Immature natural killer cell (primary cell): ENCODE data around the gene EDN2. TPM values are rescaled to one million over a fixed set of nuclear protein-coding genes. Genes with fewer than 3 reads are reported as not detected.

ENCODE experiments used
- DNase-seq, 3 donors: peaks; one replicate each; pipeline ENCODE4 v3.0.0; 2022; ENCODE audit warnings: mixed read lengths in 1 of 3
- H3K27ac Mint-ChIP-seq, 6 donors: one replicate each; pipeline ENCODE4 v1.8.0; 2020; ENCODE audit warnings: mixed read lengths in 6 of 6, mild to moderate bottlenecking in 5 of 6, inconsistent platforms in 4 of 6, moderate library complexity in 3 of 6
- H3K27me3 Mint-ChIP-seq, 3 donors: one replicate each; pipeline ENCODE4 v1.8.0; 2020 to 2021; ENCODE audit warnings: low read depth in 3 of 3, mild to moderate bottlenecking in 3 of 3, mixed read lengths in 3 of 3, moderate library complexity in 3 of 3, inconsistent platforms in 1 of 3
- H3K36me3 Mint-ChIP-seq, 3 donors: one replicate each; pipeline ENCODE4 v1.8.0; 2020; ENCODE audit warnings: mixed read lengths in 3 of 3, inconsistent platforms in 2 of 3, mild to moderate bottlenecking in 2 of 3
- H3K4me1 Mint-ChIP-seq, 2 donors: one replicate each; pipeline ENCODE4 v1.8.0; 2020; ENCODE audit warnings: inconsistent platforms in 2 of 2, mild to moderate bottlenecking in 2 of 2, mixed read lengths in 2 of 2, moderate library complexity in 1 of 2
- H3K4me3 Mint-ChIP-seq, 5 donors: one replicate each; pipeline ENCODE4 v1.8.0; 2020; ENCODE audit warnings: mild to moderate bottlenecking in 5 of 5, mixed read lengths in 5 of 5, inconsistent platforms in 3 of 5, moderate library complexity in 3 of 5
- H3K9me3 Mint-ChIP-seq, 6 donors: one replicate each; pipeline ENCODE4 v1.8.0; 2020; ENCODE audit warnings: mild to moderate bottlenecking in 6 of 6, mixed read lengths in 6 of 6, inconsistent platforms in 4 of 6, moderate library complexity in 3 of 6
- polyA plus RNA-seq, 3 donors: library from polyadenylated mRNA; unstranded; fragments of 300-500 nt; fragmentation: Illumina TruSeq; gene quantifications; one replicate each; pipeline ENCODE4 v1.2.3, GENCODE V29; 2021

The EDN2 gene
- polyA plus RNA-seq, 3 donors from 2014 or later = not detected

- Mint-ChIP-seq H3K36me3 (no peaks in the 10 kb centered on the region), H3K4me3 (no peak overlapping the region), H3K27me3 (peaks cover 0 to 4% (median 3%) of the 10 kb centered on the region in 3 donors), H3K9me3 (peaks cover 0 to 8% (median 3%) of the 10 kb centered on the region in 6 donors), H3K27ac (no peak overlapping the region), H3K4me1 (no peaks in the 10 kb centered on the region)
- DNase-seq = no peak
Measured at GRCh38 chr1:41448821-41449220, 35.7 kb downstream of the EDN2 start.

DNA sequence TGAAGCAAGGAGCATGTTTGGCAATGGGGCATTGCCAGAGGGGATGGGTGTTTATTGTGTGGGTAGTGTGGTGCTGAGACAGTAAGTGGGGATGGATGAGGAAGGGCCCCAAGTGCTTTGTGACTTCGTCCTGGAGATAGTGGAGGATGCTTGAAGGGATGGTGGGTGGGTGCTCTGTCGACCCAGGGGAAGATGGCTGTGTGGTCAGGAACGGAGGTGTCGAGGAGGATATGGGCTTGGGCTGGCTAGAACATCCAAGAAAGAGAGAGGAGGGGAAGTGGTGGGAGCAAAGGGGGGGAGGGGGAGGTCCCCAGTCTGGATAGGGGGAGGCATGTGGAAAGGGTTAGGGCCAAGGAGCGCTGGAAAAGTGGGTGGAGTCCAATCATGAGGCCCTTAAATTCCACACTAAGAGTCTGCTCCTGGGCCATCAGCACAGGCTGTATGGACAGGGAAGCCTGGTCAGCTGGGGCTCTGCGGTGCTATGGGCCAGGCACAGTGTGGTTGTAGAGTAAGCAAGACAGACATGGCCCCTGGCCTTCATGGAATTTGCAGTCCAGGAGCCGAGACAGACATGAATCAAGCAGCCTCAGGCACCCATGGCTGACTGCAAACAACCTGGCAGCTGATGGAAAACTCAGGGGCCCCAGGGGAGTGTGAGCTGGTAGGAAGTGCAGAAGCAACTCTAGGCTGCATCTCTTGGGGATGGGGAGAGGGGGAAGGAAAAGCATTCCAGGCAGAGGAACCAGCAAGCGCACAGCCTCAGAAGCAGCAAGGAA is 36.3 kb downstream of the EDN2 start:
- H3K36me3 Mint-ChIP-seq = no peaks in the 10 kb centered on the region
- DNase-seq = no peak
- peaks cover 0 to 8% (median 3%) of the 10 kb centered on the region in 6 donors for H3K9me3 Mint-ChIP-seq
- no peaks in the 10 kb centered on the region for H3K4me1 Mint-ChIP-seq
- H3K4me3 Mint-ChIP-seq = no peak overlapping the region
- no peak overlapping the region for H3K27ac Mint-ChIP-seq
- peaks cover 0 to 5% (median 4%) of the 10 kb centered on the region in 3 donors for H3K27me3 Mint-ChIP-seq

GRCh38 chr1:41446851-41447610 is 37.5 kb downstream of the EDN2 start:
- Mint-ChIP-seq H3K4me3 (no peak overlapping the region), H3K9me3 (peaks cover 0 to 8% (median 3%) of the 10 kb centered on the region in 6 donors), H3K27ac (no peak overlapping the region), H3K4me1 (no peaks in the 10 kb centered on the region), H3K36me3 (no peaks in the 10 kb centered on the region), H3K27me3 (peaks cover 0 to 5% (median 4%) of the 10 kb centered on the region in 3 donors)
- no peak for DNase-seq

DNA sequence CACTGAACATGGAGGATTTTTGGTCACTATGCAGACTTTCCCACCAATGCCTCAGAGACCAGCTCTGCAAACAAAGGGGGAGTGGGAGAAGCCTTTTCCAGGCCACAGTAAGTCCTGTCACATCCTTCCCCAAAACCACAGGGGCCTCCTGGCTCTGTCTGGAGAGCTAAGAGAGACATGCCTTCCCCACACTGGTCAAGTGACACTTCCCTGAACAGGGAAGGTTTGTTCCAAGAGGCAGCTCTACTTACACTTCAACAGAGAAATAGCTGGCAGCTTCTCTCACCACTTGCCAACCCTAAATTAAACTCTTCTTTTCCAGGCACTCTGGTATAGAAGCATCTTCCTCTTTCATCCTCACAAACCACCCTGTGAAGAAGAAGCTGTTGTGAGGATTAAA is 39.7 kb downstream of the EDN2 start:
- H3K4me1 Mint-ChIP-seq = no peaks in the 10 kb centered on the region
- peaks cover 0 to 8% (median 3%) of the 10 kb centered on the region in 6 donors for H3K9me3 Mint-ChIP-seq
- H3K4me3 Mint-ChIP-seq = no peak overlapping the region
- H3K36me3 Mint-ChIP-seq = no peaks in the 10 kb centered on the region
- H3K27me3 Mint-ChIP-seq = peaks cover 0 to 6% (median under 1%) of the 10 kb centered on the region in 3 donors
- no peak for DNase-seq
- H3K27ac Mint-ChIP-seq = no peak overlapping the region

DNA sequence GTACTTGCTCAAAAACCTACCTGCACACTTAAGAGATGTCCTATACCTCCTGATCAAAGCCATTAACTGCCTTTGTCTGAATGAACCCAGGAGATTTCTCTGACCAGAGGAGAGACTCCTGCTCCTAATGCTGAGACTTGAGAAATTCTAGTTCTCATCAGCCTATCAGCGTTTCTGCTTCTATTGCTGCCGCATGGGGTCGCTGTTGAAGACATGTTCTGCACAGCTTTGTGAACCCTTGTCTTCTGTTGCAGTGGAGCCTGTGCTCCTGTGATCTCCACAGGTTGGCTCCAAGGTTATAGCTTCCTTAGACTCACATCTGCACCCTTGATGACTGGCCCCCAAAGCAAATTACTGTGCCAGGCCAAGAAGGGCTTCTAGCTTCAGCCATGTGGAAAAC is 40.2 kb downstream of the EDN2 start:
- no peaks in the 10 kb centered on the region for H3K4me1 Mint-ChIP-seq
- no peak overlapping the region for H3K4me3 Mint-ChIP-seq
- peaks cover 0 to 8% (median 3%) of the 10 kb centered on the region in 6 donors for H3K9me3 Mint-ChIP-seq
- H3K36me3 Mint-ChIP-seq = no peaks in the 10 kb centered on the region
- peaks cover 0 to 6% (median 0%) of the 10 kb centered on the region in 3 donors for H3K27me3 Mint-ChIP-seq
- no peak for DNase-seq
- H3K27ac Mint-ChIP-seq = no peak overlapping the region

- Mint-ChIP-seq H3K4me3 (no peak overlapping the region), H3K4me1 (no peaks in the 10 kb centered on the region), H3K36me3 (no peaks in the 10 kb centered on the region), H3K9me3 (peaks cover 0 to 8% (median 3%) of the 10 kb centered on the region in 6 donors), H3K27ac (no peak overlapping the region), H3K27me3 (peaks cover 0 to 6% (median 1%) of the 10 kb centered on the region in 3 donors)
- no peak for DNase-seq
Measured at GRCh38 chr1:41442697-41443251, 41.7 kb downstream of the EDN2 start.

GRCh38 chr1:41440321-41441085 is 44.0 kb downstream of the EDN2 start:
- Mint-ChIP-seq H3K9me3 (peaks cover 0 to 8% (median 3%) of the 10 kb centered on the region in 6 donors), H3K27me3 (peaks cover 0 to 6% (median 4%) of the 10 kb centered on the region in 3 donors), H3K4me3 (no peak overlapping the region), H3K4me1 (no peaks in the 10 kb centered on the region), H3K27ac (no peak overlapping the region), H3K36me3 (no peaks in the 10 kb centered on the region)
- no peak for DNase-seq

- H3K4me3 Mint-ChIP-seq = no peak overlapping the region
- H3K27ac Mint-ChIP-seq = no peak overlapping the region
Measured at GRCh38 chr1:41439234-41439633, 45.2 kb downstream of the EDN2 start.

GRCh38 chr1:41438711-41439110 is 45.8 kb downstream of the EDN2 start:
- no peak for DNase-seq
- no peaks in the 10 kb centered on the region for H3K9me3 Mint-ChIP-seq
- no peaks in the 10 kb centered on the region for H3K36me3 Mint-ChIP-seq
- H3K27me3 Mint-ChIP-seq = peaks cover 4 to 9% (median 8%) of the 10 kb centered on the region in 3 donors
- H3K27ac Mint-ChIP-seq = no peak overlapping the region
- H3K4me3 Mint-ChIP-seq = no peak overlapping the region
- H3K4me1 Mint-ChIP-seq = no peaks in the 10 kb centered on the region

More at GRCh38 chr1:41439234-41439633, 45.2 kb downstream of the EDN2 start:
- no peaks in the 10 kb centered on the region for H3K36me3 Mint-ChIP-seq
- no peaks in the 10 kb centered on the region for H3K4me1 Mint-ChIP-seq
- H3K27me3 Mint-ChIP-seq = peaks cover 4 to 9% (median 6%) of the 10 kb centered on the region in 3 donors
- no peak for DNase-seq
- H3K9me3 Mint-ChIP-seq = peaks cover 0 to 2% (median under 1%) of the 10 kb centered on the region in 6 donors

DNA sequence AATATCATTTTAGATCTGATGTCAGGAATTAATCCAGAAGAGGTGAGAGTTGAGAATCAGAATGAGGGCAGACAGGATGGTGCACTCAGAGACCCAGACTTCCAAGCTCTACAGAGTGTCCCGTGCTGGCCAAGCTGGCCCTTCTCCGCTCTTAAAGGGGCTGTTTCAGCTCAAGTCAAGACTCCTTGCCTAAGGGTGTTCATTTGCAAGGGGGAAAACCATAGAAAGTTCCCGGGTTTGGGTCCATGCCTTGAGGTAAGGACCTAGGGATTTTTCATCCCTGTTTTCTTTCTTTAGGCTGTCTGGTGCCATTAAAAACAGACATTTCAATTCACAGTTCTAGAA is 47.5 kb downstream of the EDN2 start:
- Mint-ChIP-seq H3K4me3 (no peak overlapping the region), H3K36me3 (no peaks in the 10 kb centered on the region), H3K4me1 (no peaks in the 10 kb centered on the region), H3K27me3 (peaks cover 2 to 9% (median 8%) of the 10 kb centered on the region in 3 donors), H3K27ac (no peak overlapping the region), H3K9me3 (no peaks in the 10 kb centered on the region)
- DNase-seq = no peak

- Mint-ChIP-seq H3K36me3 (no peaks in the 10 kb centered on the region), H3K4me1 (no peaks in the 10 kb centered on the region), H3K9me3 (no peaks in the 10 kb centered on the region), H3K27ac (no peak overlapping the region), H3K4me3 (no peak overlapping the region), H3K27me3 (peaks cover 2 to 10% (median 8%) of the 10 kb centered on the region in 3 donors)
- DNase-seq = no peak
Measured at GRCh38 chr1:41436281-41437010, 48.0 kb downstream of the EDN2 start.

DNA sequence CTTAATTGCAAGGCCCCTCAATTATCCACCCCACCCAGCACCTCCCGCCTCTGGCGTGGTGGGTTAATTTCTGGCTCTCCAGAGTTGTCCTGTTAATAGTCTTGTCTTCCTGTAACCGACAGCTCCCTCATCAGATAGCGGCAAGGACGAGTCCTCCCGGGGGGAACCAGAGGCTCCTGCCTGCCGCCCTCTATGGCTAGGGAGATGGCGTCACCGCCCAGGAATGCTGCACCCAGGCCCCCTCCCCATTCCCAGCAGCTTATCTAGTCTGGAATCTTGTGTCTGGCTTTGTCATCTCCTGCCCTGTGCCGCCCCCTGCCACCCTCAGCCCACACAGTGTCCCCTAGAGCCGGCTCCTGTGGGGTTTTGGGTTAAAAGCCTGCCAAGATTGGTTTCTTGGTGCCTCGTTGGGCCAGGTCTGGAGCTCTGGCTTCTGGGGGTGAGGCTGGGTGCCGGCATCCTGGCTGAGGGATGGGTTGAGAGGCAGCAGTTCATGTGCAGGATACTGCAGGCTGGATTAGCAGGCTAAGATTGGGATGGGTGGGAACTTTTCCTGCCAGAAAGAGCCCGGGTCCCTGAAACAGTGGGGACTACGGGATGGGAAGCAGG is 48.8 kb downstream of the EDN2 start:
- no peak overlapping the region for H3K27ac Mint-ChIP-seq
- H3K27me3 Mint-ChIP-seq = peaks cover 2 to 10% (median 8%) of the 10 kb centered on the region in 3 donors
- H3K4me3 Mint-ChIP-seq = no peak overlapping the region
- no peaks in the 10 kb centered on the region for H3K4me1 Mint-ChIP-seq
- H3K36me3 Mint-ChIP-seq = no peaks in the 10 kb centered on the region
- H3K9me3 Mint-ChIP-seq = no peaks in the 10 kb centered on the region
- DNase-seq = no peak
